ENCODE results near the gene VMP1.

Gene VMP1

GRCh38 chr17:59829217-59830006 lies 122.0 kb downstream of the VMP1 start:
- no peak for TF ChIP-seq CTCF (IDR thresholded peaks at IDR 0.05; ENCODE audit: low read depth, low read length)
- TF ChIP-seq MAX (IDR thresholded peaks at IDR 0.05; ENCODE audit: low read depth, low read length), result peak; percentile 66; the same call in 1 of the 2 replicates
- DNase-seq (ENCODE audit: low read depth), result peak; percentile 98

GRCh38 chr17:59830007-59830630 lies 122.7 kb downstream of the VMP1 start:
- TF ChIP-seq MYC (IDR thresholded peaks at IDR 0.05; ENCODE audit: low read depth, low read length), result no peak
- no peak for TF ChIP-seq POLR2A (IDR thresholded peaks at IDR 0.05; ENCODE audit: extremely low read depth, insufficient read length)
- no peak for TF ChIP-seq MAX (IDR thresholded peaks at IDR 0.05; ENCODE audit: low read depth, low read length)
- no peak for TF ChIP-seq CTCF (IDR thresholded peaks at IDR 0.05; ENCODE audit: low read depth, low read length)
- H3K4me3 ChIP-seq (ENCODE audit: low read depth, low read length), result peak overlapping the region; percentile 51

More at GRCh38 chr17:59829217-59830006, 122.0 kb downstream of the VMP1 start:
- peak overlapping the region; percentile 51 for H3K4me3 ChIP-seq (ENCODE audit: low read depth, low read length)

GRCh38 chr17:59830846-59831486 lies 123.5 kb downstream of the VMP1 start:
- no peak overlapping the region for H3K4me3 ChIP-seq (ENCODE audit: low read depth, low read length)

More at GRCh38 chr17:59830007-59830630, 122.7 kb downstream of the VMP1 start:
- DNase-seq (ENCODE audit: low read depth), result peak; percentile 62

GRCh38 chr17:59832883-59833379 lies 125.5 kb downstream of the VMP1 start:
- no peak for DNase-seq (ENCODE audit: low read depth)
- TF ChIP-seq POLR2A (IDR thresholded peaks at IDR 0.05; ENCODE audit: extremely low read depth, insufficient read length), result no peak
- no peak for TF ChIP-seq MAX (IDR thresholded peaks at IDR 0.05; ENCODE audit: low read depth, low read length)
- no peak for TF ChIP-seq MYC (IDR thresholded peaks at IDR 0.05; ENCODE audit: low read depth, low read length)
- no peak for TF ChIP-seq CTCF (IDR thresholded peaks at IDR 0.05; ENCODE audit: low read depth, low read length)
- no peak overlapping the region for H3K4me3 ChIP-seq (ENCODE audit: low read depth, low read length)

More at GRCh38 chr17:59830846-59831486, 123.5 kb downstream of the VMP1 start:
- TF ChIP-seq CTCF (IDR thresholded peaks at IDR 0.05; ENCODE audit: low read depth, low read length) (no peak), MAX (IDR thresholded peaks at IDR 0.05; ENCODE audit: low read depth, low read length) (no peak), POLR2A (IDR thresholded peaks at IDR 0.05; ENCODE audit: extremely low read depth, insufficient read length) (no peak), MYC (IDR thresholded peaks at IDR 0.05; ENCODE audit: low read depth, low read length) (no peak)
- no peak for DNase-seq (ENCODE audit: low read depth)

- peak overlapping the region; percentile 94 for H3K4me3 ChIP-seq (ENCODE audit: low read depth, low read length)
- TF ChIP-seq MYC (IDR thresholded peaks at IDR 0.05; ENCODE audit: low read depth, low read length) (peak; percentile 59), POLR2A (IDR thresholded peaks at IDR 0.05; ENCODE audit: extremely low read depth, insufficient read length) (peak; percentile 94), CTCF (IDR thresholded peaks at IDR 0.05; ENCODE audit: low read depth, low read length) (no peak), MAX (IDR thresholded peaks at IDR 0.05; ENCODE audit: low read depth, low read length) (0 out of 2 replicates have a peak, but pooled peaks have one; percentile 12)
- DNase-seq (ENCODE audit: low read depth), result peak; percentile 98
These were observed 130.0 kb downstream of the VMP1 start for GRCh38 chr17:59837308-59838051.

Measured in NB4 (cell line).